Naive B cell (primary cell): Measurements from ENCODE around the gene GATAD2A. TPM values are rescaled to one million over a fixed set of nuclear protein-coding genes. Genes with fewer than 3 reads are reported as not detected.

Source experiments
- ATAC-seq, 2 donors: fragments of 150-1000 bp; cut with Tn5 transposase; 2 replicates each; pipeline ENCODE4 v1.10.0; 2021; ENCODE audit warnings: low read depth in 2 of 2, mild to moderate bottlenecking in 2 of 2, moderate library complexity in 2 of 2
- DNase-seq: peaks from one replicate; pipeline ENCODE4 v3.0.0; 2022
- H3K27ac Mint-ChIP-seq, 6 donors: one replicate each; pipeline ENCODE4 v1.8.0; 2020 to 2022; ENCODE audit warnings: mild to moderate bottlenecking in 6 of 6, mixed read lengths in 6 of 6, moderate library complexity in 5 of 6, inconsistent platforms in 2 of 6
- H3K27me3 Mint-ChIP-seq, 3 donors: one replicate each; pipeline ENCODE4 v1.8.0; 2021 to 2022; ENCODE audit warnings: mixed read lengths in 3 of 3, mild to moderate bottlenecking in 1 of 3
- H3K36me3 Mint-ChIP-seq, 2 donors: one replicate each; pipeline ENCODE4 v1.8.0; 2020 to 2022; ENCODE audit warnings: mixed read lengths in 2 of 2, inconsistent platforms in 1 of 2, mild to moderate bottlenecking in 1 of 2
- H3K4me1 Mint-ChIP-seq, 3 donors: one replicate each; pipeline ENCODE4 v1.8.0; 2020 to 2022; ENCODE audit warnings: mixed read lengths in 3 of 3, inconsistent platforms in 1 of 3, mild to moderate bottlenecking in 1 of 3, moderate library complexity in 1 of 3
- H3K4me3 Mint-ChIP-seq, 8 donors: one replicate each; pipeline ENCODE4 v1.8.0; 2020 to 2022; ENCODE audit warnings: mild to moderate bottlenecking in 8 of 8, mixed read lengths in 8 of 8, moderate library complexity in 8 of 8, inconsistent platforms in 2 of 8
- H3K9me3 Mint-ChIP-seq, 7 donors: one replicate each; pipeline ENCODE4 v1.8.0; 2020 to 2022; ENCODE audit warnings: mixed read lengths in 7 of 7, mild to moderate bottlenecking in 5 of 7, inconsistent platforms in 2 of 7, moderate library complexity in 1 of 7
- polyA plus RNA-seq, 6 donors: library from polyadenylated mRNA; unstranded; fragments of 300-500 nt; fragmentation: Illumina TruSeq; gene quantifications; one replicate each; pipeline ENCODE4 v1.2.3, GENCODE V29; 2021; ENCODE audit warnings: low read depth in 6 of 6

GATAD2A gene
- polyA plus RNA-seq, 6 donors from 2014 or later = 2.2 to 19.2 (median 10.6) TPM

GRCh38 chr19:19515642-19516519 is 110.4 kb downstream of the GATAD2A start, which contains the start of gene NDUFA13:
TSS of gene NDUFA13 (plus strand) at chr19:19516225. CDS start at chr19:19516239, 14 bp downstream.
- H3K4me1 Mint-ChIP-seq = peaks cover 18 to 39% (median 18%) of the 10 kb centered on the region in 3 donors

GRCh38 chr19:19517235-19517619 is 111.8 kb downstream of the GATAD2A start:
- ATAC-seq = no peak

More at GRCh38 chr19:19515642-19516519, 110.4 kb downstream of the GATAD2A start, which contains the start of gene NDUFA13:
- Mint-ChIP-seq H3K36me3 (peaks cover 0 to 3% of the 10 kb centered on the region in 2 donors), H3K27ac (peak within 1 kb of the TSS; percentile 91 to 96 (median 95)), H3K27me3 (no peaks in the 10 kb centered on the region), H3K9me3 (no peaks in the 10 kb centered on the region), H3K4me3 (peak within 1 kb of the TSS; percentile 91 to 98 (median 96))
- peak; percentile 92 for DNase-seq
- ATAC-seq = peak; percentile 96 to 97

GRCh38 chr19:19520989-19521388 is 115.5 kb downstream of the GATAD2A start:
- Mint-ChIP-seq H3K27me3 (no peaks in the 10 kb centered on the region), H3K9me3 (no peaks in the 10 kb centered on the region), H3K27ac (peak overlapping the region in 2 of 6 donors; percentile 49 to 51), H3K36me3 (peaks cover 0 to 3% of the 10 kb centered on the region in 2 donors), H3K4me1 (peaks cover 20 to 41% (median 25%) of the 10 kb centered on the region in 3 donors), H3K4me3 (peak overlapping the region in 1 of 8 donors; percentile 27)
- ATAC-seq (no peak), DNase-seq (no peak)

More at GRCh38 chr19:19517235-19517619, 111.8 kb downstream of the GATAD2A start:
- Mint-ChIP-seq H3K36me3 (peaks cover 0 to 3% of the 10 kb centered on the region in 2 donors), H3K4me3 (peak overlapping the region; percentile 91 to 98 (median 96)), H3K4me1 (peaks cover 20 to 39% (median 21%) of the 10 kb centered on the region in 3 donors), H3K27ac (peak overlapping the region in 1 of 6 donors; percentile 73), H3K27me3 (no peaks in the 10 kb centered on the region), H3K9me3 (no peaks in the 10 kb centered on the region)
- DNase-seq = no peak

GRCh38 chr19:19523177-19523576 is 117.7 kb downstream of the GATAD2A start:
- Mint-ChIP-seq H3K4me3 (peak overlapping the region in 1 of 8 donors; percentile 12), H3K27me3 (no peaks in the 10 kb centered on the region), H3K9me3 (no peaks in the 10 kb centered on the region), H3K27ac (no peak overlapping the region), H3K4me1 (peaks cover 17 to 32% (median 30%) of the 10 kb centered on the region in 3 donors), H3K36me3 (peaks cover 0 to 3% of the 10 kb centered on the region in 2 donors)
- DNase-seq (no peak), ATAC-seq (no peak)

GRCh38 chr19:19524053-19524452 is 118.6 kb downstream of the GATAD2A start:
- H3K4me3 Mint-ChIP-seq = no peak overlapping the region

GRCh38 chr19:19525611-19526380 is 120.3 kb downstream of the GATAD2A start:
- H3K36me3 Mint-ChIP-seq = peaks cover 0 to under 1% of the 10 kb centered on the region in 2 donors
- H3K4me1 Mint-ChIP-seq = peaks cover 9 to 17% (median 13%) of the 10 kb centered on the region in 3 donors
- no peaks in the 10 kb centered on the region for H3K9me3 Mint-ChIP-seq
- H3K27ac Mint-ChIP-seq = no peak overlapping the region
- ATAC-seq = no peak
- H3K27me3 Mint-ChIP-seq = no peaks in the 10 kb centered on the region
- no peak for DNase-seq
- peak overlapping the region in 1 of 8 donors; percentile 47 for H3K4me3 Mint-ChIP-seq

More at GRCh38 chr19:19524053-19524452, 118.6 kb downstream of the GATAD2A start:
- Mint-ChIP-seq H3K9me3 (no peaks in the 10 kb centered on the region), H3K36me3 (peaks cover 0 to 3% of the 10 kb centered on the region in 2 donors), H3K27me3 (no peaks in the 10 kb centered on the region), H3K4me1 (peaks cover 17 to 30% (median 29%) of the 10 kb centered on the region in 3 donors), H3K27ac (no peak overlapping the region)
- no peak for ATAC-seq
- no peak for DNase-seq

GRCh38 chr19:19526581-19527370 is 121.3 kb downstream of the GATAD2A start:
- no peaks in the 10 kb centered on the region for H3K36me3 Mint-ChIP-seq
- ATAC-seq = no peak
- H3K4me3 Mint-ChIP-seq = peak overlapping the region in 1 of 8 donors; percentile 51
- peaks cover 8 to 21% (median 11%) of the 10 kb centered on the region in 3 donors for H3K4me1 Mint-ChIP-seq
- no peaks in the 10 kb centered on the region for H3K9me3 Mint-ChIP-seq
- DNase-seq = no peak
- H3K27ac Mint-ChIP-seq = peak overlapping the region in 3 of 6 donors; percentile 21 to 60 (median 26)
- no peaks in the 10 kb centered on the region for H3K27me3 Mint-ChIP-seq

GRCh38 chr19:19527371-19527656 is 121.8 kb downstream of the GATAD2A start:
- peaks cover 12 to 26% (median 16%) of the 10 kb centered on the region in 3 donors for H3K4me1 Mint-ChIP-seq
- H3K27me3 Mint-ChIP-seq = no peaks in the 10 kb centered on the region

GRCh38 chr19:19527674-19528625 is 122.5 kb downstream of the GATAD2A start:
- no peak overlapping the region for H3K4me3 Mint-ChIP-seq
- H3K36me3 Mint-ChIP-seq = no peaks in the 10 kb centered on the region
- no peaks in the 10 kb centered on the region for H3K9me3 Mint-ChIP-seq
- ATAC-seq (no peak), DNase-seq (no peak)
- H3K4me1 Mint-ChIP-seq = peaks cover 12 to 26% (median 13%) of the 10 kb centered on the region in 3 donors
- no peaks in the 10 kb centered on the region for H3K27me3 Mint-ChIP-seq
- H3K27ac Mint-ChIP-seq = peak overlapping the region in 2 of 6 donors; percentile 71 to 72

More at GRCh38 chr19:19527371-19527656, 121.8 kb downstream of the GATAD2A start:
- no peak for ATAC-seq
- DNase-seq = no peak
- no peaks in the 10 kb centered on the region for H3K9me3 Mint-ChIP-seq
- H3K36me3 Mint-ChIP-seq = no peaks in the 10 kb centered on the region
- H3K4me3 Mint-ChIP-seq = peak overlapping the region in 1 of 8 donors; percentile 51
- H3K27ac Mint-ChIP-seq = peak overlapping the region in 2 of 6 donors; percentile 60 to 71

- Mint-ChIP-seq H3K4me1 (peaks cover 11 to 26% (median 13%) of the 10 kb centered on the region in 3 donors), H3K36me3 (no peaks in the 10 kb centered on the region), H3K4me3 (no peak within 1 kb of the TSS), H3K9me3 (no peaks in the 10 kb centered on the region), H3K27ac (peak within 1 kb of the TSS in 2 of 6 donors; percentile 72 to 76), H3K27me3 (no peaks in the 10 kb centered on the region)
- DNase-seq (no peak), ATAC-seq (no peak)
Measured at GRCh38 chr19:19528721-19529490, 123.4 kb downstream of the GATAD2A start, which contains the start of gene YJEFN3. TSS of gene YJEFN3 (plus strand) at chr19:19528911. CDS start at chr19:19528933, 22 bp downstream.

- Mint-ChIP-seq H3K9me3 (peaks cover 0 to 1% (median 0%) of the 10 kb centered on the region in 7 donors), H3K4me1 (peaks cover 11 to 19% (median 19%) of the 10 kb centered on the region in 3 donors), H3K36me3 (peaks cover 0 to 5% of the 10 kb centered on the region in 2 donors), H3K27me3 (no peaks in the 10 kb centered on the region), H3K4me3 (peak overlapping the region in 1 of 8 donors; percentile 29), H3K27ac (peak overlapping the region in 2 of 6 donors; percentile 10 to 19)
- no peak for DNase-seq
- ATAC-seq = no peak
Measured at GRCh38 chr19:19529783-19530422, 124.4 kb downstream of the GATAD2A start.
